ENCODE data around the gene FZD4.
A peak's percentile ranks its signal among the peaks of the same experiment; 100 is the strongest.

FZD4 gene

GRCh38 chr11:86950661-86950995, 4.6 kb downstream of the FZD4 start:
- TF ChIP-seq CTCF (conservative IDR thresholded peaks at IDR 0.05) = no peak
- H3K27ac ChIP-seq = peak overlapping the region; percentile 19; the same call in 1 of the 2 replicates

- peak overlapping the region; percentile 19; the same call in 1 of the 2 replicates for H3K27ac ChIP-seq
- TF ChIP-seq CTCF (conservative IDR thresholded peaks at IDR 0.05) = no peak
Observed at GRCh38 chr11:86949995-86950660, 5.1 kb downstream of the FZD4 start.

DNA sequence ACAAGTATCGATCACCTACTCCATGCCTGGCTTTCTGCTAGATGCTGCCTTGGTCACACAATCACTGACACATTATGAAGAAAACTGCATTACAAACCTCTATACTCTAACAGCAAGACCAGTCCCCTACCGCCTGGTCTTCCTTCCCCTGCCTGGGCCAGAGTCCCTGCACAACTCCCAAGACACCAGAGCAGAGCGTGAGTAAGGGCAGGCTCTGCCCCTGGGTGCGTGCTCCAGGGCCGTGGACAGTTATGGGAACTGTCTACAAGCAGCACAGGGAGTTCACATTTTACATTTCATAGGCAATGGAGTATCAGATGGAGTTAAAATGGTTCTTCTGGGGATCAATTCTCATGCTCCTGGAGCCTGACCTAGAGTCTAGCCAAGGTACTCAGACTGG, 6.5 kb downstream of the FZD4 start:
- no peak overlapping the region for H3K27ac ChIP-seq

DNA sequence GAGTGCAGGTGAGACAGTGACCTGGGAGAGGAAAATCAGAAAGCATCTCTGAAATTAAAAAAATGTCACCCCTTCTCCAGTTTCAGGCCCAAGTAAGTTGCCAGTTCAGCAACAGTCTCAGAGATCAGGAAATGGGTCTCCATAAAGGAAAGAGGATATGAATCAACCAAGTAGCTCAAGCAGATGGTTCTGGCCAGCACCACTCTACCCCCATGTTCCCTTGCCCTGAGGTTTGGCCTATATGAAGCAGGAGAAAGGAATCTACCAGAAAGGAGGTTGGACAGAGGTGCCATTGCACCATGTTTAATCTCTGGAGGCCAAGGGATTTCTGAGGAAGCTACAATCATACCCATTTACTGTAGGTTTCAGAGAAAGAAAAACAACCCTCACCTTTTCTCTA, 7.7 kb downstream of the FZD4 start:
- peak overlapping the region; percentile 9; the same call in 1 of the 2 replicates for H3K27ac ChIP-seq

More for the DNA sequence above, 6.5 kb downstream of the FZD4 start:
- no peak for TF ChIP-seq CTCF (conservative IDR thresholded peaks at IDR 0.05)

GRCh38 chr11:86943505-86943904, 11.7 kb downstream of the FZD4 start:
- H3K27ac ChIP-seq = peak overlapping the region; percentile 77

More for the DNA sequence above, 7.7 kb downstream of the FZD4 start:
- TF ChIP-seq CTCF (conservative IDR thresholded peaks at IDR 0.05) = no peak

GRCh38 chr11:86941871-86942599, 13.2 kb downstream of the FZD4 start:
- peak overlapping the region; percentile 77 for H3K27ac ChIP-seq
- no peak for TF ChIP-seq CTCF (conservative IDR thresholded peaks at IDR 0.05)

DNA sequence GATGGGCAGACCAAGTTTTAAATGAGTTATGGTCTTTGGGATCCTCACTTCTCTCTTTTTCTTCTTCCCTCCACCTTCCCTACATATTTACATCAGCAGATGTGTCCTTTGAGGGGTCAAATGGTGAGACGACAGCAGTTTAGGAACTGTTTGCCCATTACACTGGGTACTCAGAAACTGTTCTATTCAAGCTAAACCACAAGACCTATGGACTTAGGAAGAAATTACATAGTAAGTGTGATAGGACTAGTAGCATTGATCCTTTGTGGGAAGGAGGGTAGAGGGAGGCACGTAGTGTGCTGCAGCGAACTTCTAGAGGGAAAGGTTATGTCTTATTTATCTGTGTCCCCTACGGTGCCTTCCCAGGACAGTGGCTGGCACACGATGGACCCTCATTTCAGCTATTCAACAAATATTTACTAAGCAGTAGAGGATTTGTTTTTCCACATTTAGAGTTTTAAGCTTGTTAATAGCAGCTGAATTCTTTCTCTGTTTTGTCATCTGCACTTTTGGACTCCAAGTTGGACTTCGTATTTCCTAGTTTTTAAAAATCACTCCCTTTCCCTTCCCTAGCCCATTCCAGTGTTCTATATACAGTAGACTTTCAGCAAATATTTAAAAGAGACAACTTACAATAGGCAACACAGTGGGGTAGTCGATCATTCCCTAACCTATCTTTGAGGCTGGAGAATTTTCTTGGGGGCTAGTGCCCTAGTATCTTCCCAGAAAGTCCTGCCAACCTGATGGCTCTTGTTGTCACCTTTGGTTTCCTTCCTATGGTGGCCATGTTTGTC, 13.9 kb downstream of the FZD4 start:
- H3K27ac ChIP-seq = peak overlapping the region; percentile 77
- no peak for TF ChIP-seq CTCF (conservative IDR thresholded peaks at IDR 0.05)
